Coronary artery (tissue), 2 donors: ENCODE measurements around the gene HOPX.
A peak's percentile ranks its signal among the peaks of the same experiment; 100 is the strongest.
"Not testable (repeated sequence)": the region's sequence is repeated elsewhere in the genome, so short reads cannot be mapped to it uniquely, and the experiment has no call there.

ENCODE experiments used
- DNase-seq: peaks from one replicate; pipeline ENCODE4 v3.0.0-alpha.2; 2017; ENCODE audit warnings: low spot score
- H3K27ac ChIP-seq, 2 donors: fragments of 200-600 bp; sonication (generic); one replicate each; pipeline ENCODE4 v1.5.1; 2016 to 2019
- H3K4me3 ChIP-seq: fragments of 200-600 bp; sonication (generic); 2 replicates; pipeline ENCODE4 v1.5.1; 2016; ENCODE audit warnings: mild to moderate bottlenecking, moderate library complexity
- TF ChIP-seq, protein P1 (sequence below): fragments of 200-600 bp; sonication (generic); IDR thresholded peaks from one replicate; pipeline ENCODE4 v1.5.1; 2019; ENCODE audit warnings: antibody characterized with exemption

HOPX gene, protein sequence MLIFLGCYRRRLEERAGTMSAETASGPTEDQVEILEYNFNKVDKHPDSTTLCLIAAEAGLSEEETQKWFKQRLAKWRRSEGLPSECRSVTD

DNA sequence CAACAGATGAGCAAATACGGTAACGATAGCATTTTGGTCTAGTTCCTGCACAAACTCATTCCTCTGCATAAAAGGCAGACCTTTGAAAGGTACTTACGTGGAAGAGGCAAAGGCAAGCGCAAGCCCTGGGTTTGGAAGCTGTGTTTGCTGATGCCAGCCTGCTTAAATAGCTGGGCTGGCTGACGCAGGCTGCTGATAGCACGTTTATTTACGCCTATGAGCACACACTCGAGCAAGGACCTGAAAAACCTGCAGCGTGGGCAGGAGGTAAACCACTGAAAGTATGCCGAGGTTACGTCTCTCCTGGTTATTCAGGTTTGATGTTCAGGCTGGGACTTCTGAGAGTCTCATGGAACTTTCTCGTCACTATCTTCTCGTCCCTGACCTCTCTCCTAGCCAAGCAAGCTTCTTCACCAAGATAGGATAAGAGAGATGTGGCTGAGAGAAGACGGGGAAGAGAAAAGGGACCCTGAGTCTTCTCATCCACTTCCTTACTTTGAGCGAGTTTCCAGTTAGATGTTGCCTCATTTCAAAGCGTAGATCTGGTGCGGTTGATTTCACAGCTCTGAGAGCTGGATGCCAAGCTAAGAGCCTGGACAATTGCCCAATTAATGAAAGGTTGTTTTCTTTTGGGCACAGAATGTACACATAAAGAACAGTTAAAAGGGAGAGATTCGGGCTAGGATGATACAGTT is at the start of gene HOPX:
HOPX (minus strand) TSS at position 139 of the 695 bp plus-strand sequence. CDS start 23,480 bp downstream, outside the sequence.
- peak within 1 kb of the TSS; percentile 51 for H3K4me3 ChIP-seq
- no peak for DNase-seq
- TF ChIP-seq, protein P1, sequence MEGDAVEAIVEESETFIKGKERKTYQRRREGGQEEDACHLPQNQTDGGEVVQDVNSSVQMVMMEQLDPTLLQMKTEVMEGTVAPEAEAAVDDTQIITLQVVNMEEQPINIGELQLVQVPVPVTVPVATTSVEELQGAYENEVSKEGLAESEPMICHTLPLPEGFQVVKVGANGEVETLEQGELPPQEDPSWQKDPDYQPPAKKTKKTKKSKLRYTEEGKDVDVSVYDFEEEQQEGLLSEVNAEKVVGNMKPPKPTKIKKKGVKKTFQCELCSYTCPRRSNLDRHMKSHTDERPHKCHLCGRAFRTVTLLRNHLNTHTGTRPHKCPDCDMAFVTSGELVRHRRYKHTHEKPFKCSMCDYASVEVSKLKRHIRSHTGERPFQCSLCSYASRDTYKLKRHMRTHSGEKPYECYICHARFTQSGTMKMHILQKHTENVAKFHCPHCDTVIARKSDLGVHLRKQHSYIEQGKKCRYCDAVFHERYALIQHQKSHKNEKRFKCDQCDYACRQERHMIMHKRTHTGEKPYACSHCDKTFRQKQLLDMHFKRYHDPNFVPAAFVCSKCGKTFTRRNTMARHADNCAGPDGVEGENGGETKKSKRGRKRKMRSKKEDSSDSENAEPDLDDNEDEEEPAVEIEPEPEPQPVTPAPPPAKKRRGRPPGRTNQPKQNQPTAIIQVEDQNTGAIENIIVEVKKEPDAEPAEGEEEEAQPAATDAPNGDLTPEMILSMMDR, result no peak
- no peak within 1 kb of the TSS for H3K27ac ChIP-seq

DNA sequence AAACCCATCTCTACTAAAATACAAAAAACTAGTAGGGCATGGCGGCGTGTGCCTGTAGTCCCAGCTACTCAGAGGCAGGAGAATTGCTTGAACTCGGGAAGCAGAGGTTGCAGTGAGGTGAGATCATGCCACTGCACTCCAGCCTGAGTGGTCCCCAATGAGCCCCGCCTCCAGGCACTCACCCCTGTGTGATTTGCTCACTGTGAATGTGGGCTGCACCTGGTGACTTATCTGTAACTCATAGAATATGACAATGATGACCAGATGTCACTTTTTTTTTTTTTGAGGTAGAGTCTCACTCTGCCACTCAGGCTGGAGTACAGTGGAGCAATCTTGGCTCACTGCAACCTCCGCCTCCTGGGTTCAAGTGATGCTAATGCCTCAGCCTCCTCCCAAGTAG is 49.0 kb upstream of the HOPX start:
- H3K27ac ChIP-seq, result no peak overlapping the region
- no peak for DNase-seq
- TF ChIP-seq, protein P1, result no peak

DNA sequence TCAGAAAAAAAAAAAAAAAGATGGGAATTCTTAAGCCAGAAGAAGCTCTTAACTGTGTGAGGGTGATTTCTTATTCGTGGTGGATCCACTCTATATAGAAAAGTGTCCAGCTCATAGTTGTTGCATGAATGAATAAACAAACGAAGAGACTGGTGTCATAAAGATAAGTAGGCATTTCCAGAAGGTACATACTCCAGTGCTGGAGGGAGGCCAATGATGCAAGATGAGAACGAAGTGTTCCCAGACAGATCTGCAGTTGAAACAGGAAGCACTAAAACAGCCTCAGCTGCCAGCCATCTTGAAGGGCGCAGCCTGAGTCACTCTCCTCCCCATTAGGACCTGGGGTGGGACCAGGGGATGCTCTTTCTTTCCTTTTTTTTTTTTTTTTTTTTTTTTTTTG is 47.4 kb upstream of the HOPX start:
- DNase-seq, result no peak
- Histone ChIP-seq H3K4me3 (no peak overlapping the region), H3K27ac (no peak overlapping the region)
- TF ChIP-seq, protein P1, result no peak

More for the DNA sequence above, 49.0 kb upstream of the HOPX start:
- no peak overlapping the region for H3K4me3 ChIP-seq

DNA sequence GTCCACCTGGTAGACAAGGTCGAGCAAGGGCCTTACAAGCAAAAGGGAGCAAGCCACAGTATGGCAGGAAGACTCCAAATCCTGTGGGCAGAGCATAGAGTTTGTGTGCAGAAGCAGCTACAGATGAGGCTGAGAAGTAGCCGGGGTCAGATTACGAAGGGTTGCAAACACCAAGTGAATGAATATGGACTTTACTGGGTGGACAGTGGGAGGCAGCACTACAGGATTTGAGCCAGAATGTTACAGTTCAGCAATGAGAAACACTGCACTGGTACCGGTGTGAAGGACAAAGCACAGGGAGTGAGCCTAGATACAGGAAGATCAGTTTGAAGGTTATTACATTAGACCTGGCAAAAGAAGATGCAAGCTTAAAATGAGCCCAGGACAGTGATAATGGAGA is 46.1 kb upstream of the HOPX start:
- TF ChIP-seq, protein P1, result no peak
- DNase-seq, result no peak
- H3K4me3 ChIP-seq, result no peak overlapping the region
- H3K27ac ChIP-seq, result no peak overlapping the region

DNA sequence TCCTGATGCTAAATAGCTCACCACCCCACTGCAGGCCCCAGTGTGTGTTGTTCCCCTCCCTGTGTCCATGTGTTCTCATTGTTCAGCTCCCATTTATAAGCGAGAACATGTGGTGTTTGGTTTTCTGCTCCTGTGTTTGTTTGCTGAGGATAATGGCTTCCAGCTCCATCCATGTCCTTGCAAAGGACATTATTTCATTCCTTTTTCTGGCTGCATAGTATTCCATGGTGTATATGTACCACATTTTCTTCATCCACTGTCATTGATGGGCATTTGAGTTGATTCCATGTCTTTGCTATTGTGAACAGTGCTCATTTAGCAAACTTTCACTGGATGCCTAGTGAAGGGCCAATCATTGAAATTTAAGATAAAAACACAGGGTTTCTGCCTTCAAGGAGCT is 45.5 kb upstream of the HOPX start:
- H3K27ac ChIP-seq, DNase-seq, H3K4me3 ChIP-seq: not testable (repeated sequence)

DNA sequence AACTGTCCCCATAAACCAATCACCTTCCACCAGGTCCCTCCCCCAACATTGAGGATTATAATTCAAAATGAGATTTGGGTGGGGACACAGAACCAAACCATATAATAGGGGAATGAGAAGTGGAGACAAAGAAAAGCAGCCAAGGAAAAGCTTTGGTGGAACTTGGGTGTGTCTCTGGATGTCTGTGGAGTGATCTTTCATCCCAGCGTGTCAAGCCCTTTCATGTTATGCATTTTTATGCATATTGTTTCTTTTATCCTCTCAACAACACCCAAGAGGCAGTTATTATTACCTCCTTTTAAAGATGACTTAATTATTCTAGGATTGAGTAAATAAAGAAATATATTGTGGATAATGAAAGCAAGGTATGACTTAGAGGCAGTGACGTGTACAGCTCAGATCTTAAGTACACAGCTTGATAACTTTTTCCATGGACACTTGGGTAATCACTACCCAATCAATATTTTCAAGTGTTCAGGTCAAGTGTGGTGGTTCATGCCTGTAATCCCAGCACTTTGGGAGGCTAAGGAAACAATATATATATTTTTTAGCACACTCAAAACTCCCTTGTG is 42.6 kb upstream of the HOPX start:
- Histone ChIP-seq H3K4me3 (no peak overlapping the region), H3K27ac (no peak overlapping the region)
- no peak for DNase-seq
- TF ChIP-seq, protein P1, result no peak

DNA sequence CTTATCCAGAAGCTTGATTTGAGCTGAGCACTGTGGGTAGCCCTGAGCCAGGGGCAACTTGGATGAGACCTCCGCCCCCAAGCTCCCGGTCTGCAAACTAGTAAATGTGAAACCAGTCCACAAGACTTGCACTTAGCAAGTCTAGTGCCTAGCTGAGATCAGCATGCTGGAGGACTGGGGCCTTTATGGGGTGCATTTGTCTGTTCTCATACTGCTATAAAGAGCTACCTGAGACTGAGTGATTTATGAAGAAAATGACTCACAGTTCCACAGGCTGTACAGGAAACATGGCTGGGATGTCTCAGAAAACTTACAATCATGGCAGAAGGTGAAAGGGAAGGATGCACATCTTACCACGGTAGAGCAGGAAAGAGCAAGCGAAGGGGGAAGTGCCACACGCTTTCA is 42.1 kb upstream of the HOPX start:
- Histone ChIP-seq H3K27ac (no peak overlapping the region), H3K4me3 (no peak overlapping the region)
- no peak for DNase-seq
- TF ChIP-seq, protein P1, result no peak
